Hematopoietic multipotent progenitor cell treated with erythropoietin and hydrocortisone succinate and interleukin-3 and kit ligand, for 17 days (in vitro differentiated cells): Measurements from ENCODE around the gene RNF34.
A peak's percentile ranks its signal among the peaks of the same experiment; 100 is the strongest.
"Not testable (repeated sequence)": the region's sequence is repeated elsewhere in the genome, so short reads cannot be mapped to it uniquely, and the experiment has no call there.

Source experiments
- DNase-seq: peaks from one replicate; pipeline ENCODE4 v3.0.0-alpha.2; 2015; ENCODE audit warnings: low spot score

The RNF34 gene

GRCh38 chr12:121399391-121400331 lies at the start of gene RNF34:
Gene RNF34, plus strand, starts transcription at chr12:121400118. Its CDS starts 95 bp downstream, at chr12:121400213.
- peak; percentile 99 for DNase-seq

GRCh38 chr12:121351820-121352681 lies 47.9 kb upstream of the RNF34 start, which contains the start of gene ANAPC5:
Gene ANAPC5, minus strand, starts transcription at chr12:121352411. Its CDS starts 71 bp downstream, at chr12:121352340.
- DNase-seq: peak; percentile 90

- no peak for DNase-seq
Measured at GRCh38 chr12:121352682-121353018, 47.3 kb upstream of the RNF34 start.

GRCh38 chr12:121355818-121356217 lies 44.1 kb upstream of the RNF34 start:
- no peak for DNase-seq

- no peak for DNase-seq
Measured at GRCh38 chr12:121356657-121357056, 43.3 kb upstream of the RNF34 start.

GRCh38 chr12:121357331-121357730 lies 42.6 kb upstream of the RNF34 start:
- DNase-seq: no peak

- no peak for DNase-seq
Measured at GRCh38 chr12:121358073-121358472, 41.8 kb upstream of the RNF34 start.

GRCh38 chr12:121364683-121365121 lies 35.2 kb upstream of the RNF34 start:
- no peak for DNase-seq

GRCh38 chr12:121365416-121366062 lies 34.4 kb upstream of the RNF34 start:
- no peak for DNase-seq

- DNase-seq: no peak
Measured at GRCh38 chr12:121366063-121366459, 33.9 kb upstream of the RNF34 start.

- no peak for DNase-seq
Measured at GRCh38 chr12:121371404-121371803, 28.5 kb upstream of the RNF34 start.

- DNase-seq: no peak
Measured at GRCh38 chr12:121373755-121374154, 26.2 kb upstream of the RNF34 start.

- not testable (repeated sequence) for DNase-seq
Measured at GRCh38 chr12:121374336-121374735, 25.6 kb upstream of the RNF34 start.

- DNase-seq: not testable (repeated sequence)
Measured at GRCh38 chr12:121374945-121375584, 24.9 kb upstream of the RNF34 start.

GRCh38 chr12:121376754-121377697 lies 22.9 kb upstream of the RNF34 start:
- DNase-seq: no peak

GRCh38 chr12:121378736-121379135 lies 21.2 kb upstream of the RNF34 start:
- no peak for DNase-seq

GRCh38 chr12:121379945-121380344 lies 20.0 kb upstream of the RNF34 start:
- DNase-seq: no peak

- DNase-seq: no peak
Measured at GRCh38 chr12:121383601-121384021, 16.3 kb upstream of the RNF34 start.

- DNase-seq: not testable (repeated sequence)
Measured at GRCh38 chr12:121384891-121385290, 15.0 kb upstream of the RNF34 start.

- no peak for DNase-seq
Measured at GRCh38 chr12:121388421-121388981, 11.4 kb upstream of the RNF34 start.
